Ovary (tissue), 3 donors: ENCODE results near the gene HCN2.

Experiments used
- CTCF ChIP-seq, 3 donors: fragments of 450-650 bp in 2 of 3; fragments of 200-600 bp in 1 of 3; IDR thresholded peaks; one replicate each; pipeline versions ENCODE4 v1.5.1 to v1.8.0; 2016 to 2022; ENCODE audit warnings: antibody characterized with exemption in 3 of 3, mild to moderate bottlenecking in 1 of 3
- POLR2A ChIP-seq: fragments of 450-650 bp; IDR thresholded peaks from one replicate; pipeline ENCODE4 v1.6.1; 2017; ENCODE audit warnings: antibody characterized with exemption, mild to moderate bottlenecking, moderate library complexity
- donor health status: DM: no; HTN: no; CAD: no.

- TF ChIP-seq POLR2A: no peak
- no peak for TF ChIP-seq CTCF (IDR thresholded peaks at IDR 0.05)
Measured at GRCh38 chr19:556611-557382, 32.9 kb upstream of the HCN2 start.
